Lower lobe of right lung (tissue), 2 donors: ENCODE data around the gene FRMD1. TPM values are rescaled to one million over a fixed set of nuclear protein-coding genes. Genes with fewer than 3 reads are reported as not detected.

Source experiments
- ATAC-seq, 2 donors: fragments of 200-7000 bp; cut with Tn5 transposase; one replicate each; pipeline ENCODE4 v1.9.1; 2020 to 2022; ENCODE audit warnings: mild to moderate bottlenecking in 2 of 2, moderate library complexity in 2 of 2
- DNase-seq: peaks from one replicate; pipeline ENCODE4 v3.0.0-alpha.2; 2020
- H3K27ac ChIP-seq: fragments of 200-600 bp; one replicate; pipeline ENCODE4 v1.8.0; 2022
- H3K27me3 ChIP-seq: fragments of 200-600 bp; one replicate; pipeline ENCODE4 v1.8.0; 2022; ENCODE audit warnings: low read depth
- H3K36me3 ChIP-seq: fragments of 200-600 bp; one replicate; pipeline ENCODE4 v1.8.0; 2022; ENCODE audit warnings: mild to moderate bottlenecking
- H3K4me1 ChIP-seq: fragments of 200-600 bp; one replicate; pipeline ENCODE4 v1.8.0; 2022
- H3K4me3 ChIP-seq: fragments of 200-600 bp; one replicate; pipeline ENCODE4 v1.8.0; 2022; ENCODE audit warnings: mild to moderate bottlenecking
- H3K9me3 ChIP-seq: fragments of 200-600 bp; one replicate; pipeline ENCODE4 v1.8.0; 2022
- CTCF ChIP-seq: fragments of 200-600 bp; IDR thresholded peaks from one replicate; pipeline ENCODE4 v1.8.0; 2022; ENCODE audit warnings: antibody characterized with exemption, mild to moderate bottlenecking
- intact Hi-C: fragments of 100-400 bp; cut with DNase I; formaldehyde crosslinking; loops from one replicate; pipeline ENCODE4 v1.11.0; 2022
- total RNA-seq: library from RNA; stranded (reverse); fragmentation: NEBNext Ultra II Directional; extraction: Animal tissue kit (Norgen Biotek cat#: 25700); gene quantifications from one replicate; pipeline ENCODE4 v1.2.1, GENCODE V29; 2021
- donor health status: DM: no; HTN: yes; CAD: no; lungs with severe emphysema.

FRMD1 gene
- total RNA-seq, 1 donor from 2014 or later = not detected

GRCh38 chr6:168075787-168076202, 3.2 kb downstream of the FRMD1 start:
- Histone ChIP-seq H3K27ac (no peak overlapping the region), H3K27me3 (no peaks in the 10 kb centered on the region), H3K4me3 (no peak overlapping the region), H3K36me3 (no peaks in the 10 kb centered on the region), H3K9me3 (no peaks in the 10 kb centered on the region), H3K4me1 (no peaks in the 10 kb centered on the region)
- no peak for DNase-seq
- no peak for TF ChIP-seq CTCF
- ATAC-seq = no peak
- intact Hi-C loops = no loop called here

GRCh38 chr6:168075216-168075615, 3.8 kb downstream of the FRMD1 start:
- no peaks in the 10 kb centered on the region for H3K36me3 ChIP-seq
- intact Hi-C loops = no loop called here

DNA sequence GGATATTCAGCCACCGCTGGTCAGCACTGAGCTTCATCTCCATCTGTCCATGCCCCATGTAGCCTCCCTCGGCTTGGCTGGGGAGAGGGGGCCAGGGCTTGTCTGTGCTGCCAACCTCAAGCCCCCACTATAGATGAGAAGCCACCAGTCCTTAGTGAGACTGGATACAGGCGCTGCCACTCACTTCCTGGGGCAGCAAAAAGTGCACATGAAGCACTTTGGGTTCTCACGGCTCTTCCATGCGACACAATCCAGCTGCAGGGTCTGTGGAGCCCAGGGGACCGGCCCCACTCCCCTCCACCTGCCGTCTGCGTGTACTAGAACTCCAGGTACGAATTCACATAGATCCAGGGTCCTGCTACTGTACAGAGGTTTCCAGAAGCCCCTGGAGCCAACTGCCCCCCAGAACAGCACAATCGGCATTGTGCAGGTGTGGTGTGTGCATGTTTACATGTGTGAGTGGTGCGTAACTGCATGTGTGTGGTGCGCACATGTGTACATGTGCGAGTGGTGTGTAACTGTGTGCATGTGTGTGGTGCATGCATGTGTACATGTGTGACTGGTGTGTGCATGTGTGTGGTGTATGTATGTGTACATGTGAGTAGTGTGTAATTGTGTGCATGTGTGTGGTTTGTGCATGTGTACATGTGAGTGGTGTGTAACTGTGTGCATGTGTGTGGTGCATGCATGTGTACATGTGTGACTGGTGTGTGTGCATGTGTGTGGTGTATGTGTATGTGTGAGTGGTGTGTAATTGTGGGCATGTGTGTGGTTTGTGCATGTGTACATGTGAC, 4.9 kb downstream of the FRMD1 start:
- no peak overlapping the region for H3K4me3 ChIP-seq
- ATAC-seq = no peak
- DNase-seq = no peak
- no peaks in the 10 kb centered on the region for H3K27me3 ChIP-seq
- no peaks in the 10 kb centered on the region for H3K9me3 ChIP-seq
- no peak for TF ChIP-seq CTCF
- no peaks in the 10 kb centered on the region for H3K4me1 ChIP-seq
- no peaks in the 10 kb centered on the region for H3K36me3 ChIP-seq
- no peak overlapping the region for H3K27ac ChIP-seq
- intact Hi-C loops = no loop called here

More at GRCh38 chr6:168075216-168075615, 3.8 kb downstream of the FRMD1 start:
- no peak for DNase-seq
- no peaks in the 10 kb centered on the region for H3K4me1 ChIP-seq
- no peak overlapping the region for H3K4me3 ChIP-seq
- no peak for ATAC-seq
- H3K9me3 ChIP-seq = no peaks in the 10 kb centered on the region
- no peak overlapping the region for H3K27ac ChIP-seq
- TF ChIP-seq CTCF = no peak
- H3K27me3 ChIP-seq = no peaks in the 10 kb centered on the region

DNA sequence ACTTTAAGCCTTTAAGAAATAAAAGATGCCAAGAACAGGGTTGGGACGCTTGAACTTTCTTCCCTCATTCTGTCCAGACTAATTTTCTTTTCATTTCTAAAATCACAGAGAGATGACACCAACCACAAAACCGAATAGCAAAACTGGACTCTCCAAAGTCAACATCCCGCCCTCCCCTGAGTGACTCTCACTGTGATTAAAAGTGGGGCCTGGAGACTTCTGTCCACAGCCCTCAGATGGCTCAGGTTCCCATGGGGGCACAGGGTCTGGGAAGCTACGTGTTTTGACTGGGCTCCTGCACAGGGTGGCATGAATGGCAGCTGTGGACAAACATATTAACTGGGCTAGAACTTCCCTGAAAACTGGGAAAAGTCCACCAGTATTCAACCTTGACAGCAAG, 6.3 kb downstream of the FRMD1 start:
- intact Hi-C loops = no loop called here
- Histone ChIP-seq H3K27me3 (no peaks in the 10 kb centered on the region), H3K4me3 (no peak overlapping the region), H3K4me1 (no peaks in the 10 kb centered on the region), H3K9me3 (no peaks in the 10 kb centered on the region), H3K36me3 (no peaks in the 10 kb centered on the region), H3K27ac (no peak overlapping the region)
- no peak for ATAC-seq
- DNase-seq = no peak
- TF ChIP-seq CTCF = no peak

DNA sequence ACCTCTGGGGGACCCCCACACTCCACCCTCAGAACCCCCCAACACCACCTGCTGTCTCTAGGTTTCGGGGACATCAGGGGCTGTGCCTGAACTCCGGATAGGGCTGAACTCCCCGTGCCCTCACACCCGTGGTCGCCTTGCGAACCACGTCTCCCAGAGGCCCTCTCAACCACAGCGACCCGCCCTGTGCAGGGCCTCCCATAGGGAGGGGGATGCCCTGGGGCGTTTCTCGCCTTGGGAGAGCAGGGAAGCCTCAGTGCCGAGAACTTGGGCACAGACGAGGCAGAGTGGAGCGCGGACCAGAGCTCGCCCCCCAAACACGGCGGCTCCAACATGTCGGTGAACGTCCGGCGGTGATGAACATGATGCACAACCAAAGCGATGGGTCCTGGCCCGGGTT, 6.8 kb downstream of the FRMD1 start:
- no peaks in the 10 kb centered on the region for H3K4me1 ChIP-seq
- intact Hi-C loops = no loop called here
- no peak for ATAC-seq

More for the DNA sequence above, 6.8 kb downstream of the FRMD1 start:
- Histone ChIP-seq H3K9me3 (no peaks in the 10 kb centered on the region), H3K36me3 (no peaks in the 10 kb centered on the region), H3K27me3 (no peaks in the 10 kb centered on the region), H3K27ac (no peak overlapping the region), H3K4me3 (no peak overlapping the region)
- DNase-seq = no peak
- no peak for TF ChIP-seq CTCF
